Putamen (tissue), 1 donor: ENCODE data around the gene CFAP57.
A peak's percentile ranks its signal among the peaks of the same experiment; 100 is the strongest.
"Not testable (repeated sequence)": the region's sequence is repeated elsewhere in the genome, so short reads cannot be mapped to it uniquely, and the experiment has no call there.

Source experiments
- DNase-seq: peaks from one replicate; pipeline ENCODE4 v3.0.0-alpha.2; 2016; ENCODE audit warnings: low spot score

Gene CFAP57

DNA sequence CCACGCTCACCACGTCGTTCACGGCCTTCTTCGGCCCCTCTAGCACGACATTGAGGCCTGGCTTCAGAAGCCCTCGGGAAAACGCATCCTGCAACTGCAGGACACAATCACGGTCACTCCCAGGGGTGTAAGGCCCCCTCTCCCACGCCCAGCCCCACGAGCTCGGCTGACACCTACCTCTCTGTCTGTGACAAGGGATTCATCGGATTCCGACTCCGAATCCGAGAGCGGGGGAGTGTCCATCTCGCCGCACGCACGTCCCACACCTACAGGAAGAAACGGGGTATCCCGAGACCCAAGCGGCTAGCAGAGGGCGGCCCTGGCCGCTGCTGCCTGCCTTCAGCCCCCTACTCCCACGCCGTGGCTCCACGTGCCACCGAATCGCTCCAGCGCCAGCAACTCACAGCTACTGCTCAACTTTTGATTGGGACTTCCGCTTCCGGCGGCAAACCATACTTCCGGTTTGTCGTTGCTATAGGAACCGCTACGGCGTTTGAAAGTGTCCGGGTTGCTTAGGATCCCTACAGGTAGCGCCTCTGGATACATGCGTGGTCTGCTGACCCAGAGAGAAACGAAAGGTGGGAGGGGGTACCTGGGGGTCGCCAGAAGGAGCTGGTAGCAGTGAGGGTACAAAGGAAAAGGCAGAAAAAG is at the start of gene CFAP57, which contains the start of gene EBNA1BP2:
TSS of gene CFAP57 (plus strand) at position 455 of the 651 bp plus-strand sequence. CDS start 424 bp downstream, outside the sequence.
TSS of gene EBNA1BP2 (minus strand) at position 415 of the 651 bp plus-strand sequence. CDS start at position 243, 172 bp downstream.
- peak; percentile 93 for DNase-seq

- no peak for DNase-seq
These were observed 49.1 kb upstream of the CFAP57 start for GRCh38 chr1:43123031-43123430.

DNA sequence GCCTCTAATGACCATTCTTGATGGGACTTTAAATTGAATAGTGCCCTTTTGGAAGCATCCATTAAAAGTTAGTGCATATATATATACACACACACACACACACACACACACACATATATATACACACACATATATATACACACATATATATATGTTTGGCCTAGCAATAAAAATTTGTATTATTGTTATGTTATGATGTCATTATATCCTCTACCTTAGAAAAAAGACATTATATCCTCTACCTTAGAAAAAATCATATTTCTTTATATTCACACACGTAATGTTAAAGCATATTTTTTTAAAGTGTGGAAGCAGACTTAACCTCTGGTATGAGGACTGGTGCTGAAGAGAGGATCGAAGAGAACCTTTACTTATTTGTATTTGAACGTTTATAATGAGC is 43.3 kb upstream of the CFAP57 start:
- DNase-seq: no peak

DNA sequence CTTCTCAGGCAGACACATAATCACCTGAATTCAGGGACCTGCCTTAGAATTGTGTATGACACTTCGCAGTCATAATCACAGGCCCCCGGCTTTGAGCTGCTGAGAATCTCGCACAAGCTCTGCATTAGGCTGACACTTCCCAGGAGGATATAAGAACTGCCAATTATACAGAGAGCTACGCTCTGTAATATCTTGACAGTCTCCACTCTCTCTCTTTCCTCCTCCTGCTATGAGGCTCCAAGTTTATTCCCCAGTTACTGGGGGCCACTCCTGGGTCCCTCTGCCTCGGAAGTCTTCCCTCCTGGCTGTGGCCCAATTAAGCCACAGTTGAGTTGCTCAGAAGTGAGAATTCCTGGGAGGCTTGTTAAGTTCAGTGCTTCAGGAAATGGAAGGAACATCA is 42.7 kb upstream of the CFAP57 start:
- DNase-seq: no peak

- no peak for DNase-seq
These were observed 38.1 kb upstream of the CFAP57 start for GRCh38 chr1:43134068-43134467.

DNA sequence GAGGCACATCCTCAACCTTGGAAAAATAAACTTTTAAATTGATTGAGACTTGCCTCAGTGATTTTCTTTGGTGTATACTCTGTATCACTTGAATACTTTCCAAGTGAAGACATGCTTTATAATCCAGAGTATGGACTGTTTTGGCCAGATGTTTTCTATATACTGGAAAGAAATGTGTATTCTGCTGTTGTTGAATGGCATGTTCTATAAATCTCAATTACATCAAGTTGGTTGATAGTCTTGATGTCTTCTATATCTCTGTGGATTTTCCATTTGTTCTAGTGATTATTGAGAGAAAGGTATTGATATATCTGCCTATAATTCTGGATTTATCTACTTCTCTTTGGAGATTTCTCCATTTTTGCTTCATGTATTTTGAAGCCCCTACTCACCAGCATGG is 37.5 kb upstream of the CFAP57 start:
- no peak for DNase-seq

DNA sequence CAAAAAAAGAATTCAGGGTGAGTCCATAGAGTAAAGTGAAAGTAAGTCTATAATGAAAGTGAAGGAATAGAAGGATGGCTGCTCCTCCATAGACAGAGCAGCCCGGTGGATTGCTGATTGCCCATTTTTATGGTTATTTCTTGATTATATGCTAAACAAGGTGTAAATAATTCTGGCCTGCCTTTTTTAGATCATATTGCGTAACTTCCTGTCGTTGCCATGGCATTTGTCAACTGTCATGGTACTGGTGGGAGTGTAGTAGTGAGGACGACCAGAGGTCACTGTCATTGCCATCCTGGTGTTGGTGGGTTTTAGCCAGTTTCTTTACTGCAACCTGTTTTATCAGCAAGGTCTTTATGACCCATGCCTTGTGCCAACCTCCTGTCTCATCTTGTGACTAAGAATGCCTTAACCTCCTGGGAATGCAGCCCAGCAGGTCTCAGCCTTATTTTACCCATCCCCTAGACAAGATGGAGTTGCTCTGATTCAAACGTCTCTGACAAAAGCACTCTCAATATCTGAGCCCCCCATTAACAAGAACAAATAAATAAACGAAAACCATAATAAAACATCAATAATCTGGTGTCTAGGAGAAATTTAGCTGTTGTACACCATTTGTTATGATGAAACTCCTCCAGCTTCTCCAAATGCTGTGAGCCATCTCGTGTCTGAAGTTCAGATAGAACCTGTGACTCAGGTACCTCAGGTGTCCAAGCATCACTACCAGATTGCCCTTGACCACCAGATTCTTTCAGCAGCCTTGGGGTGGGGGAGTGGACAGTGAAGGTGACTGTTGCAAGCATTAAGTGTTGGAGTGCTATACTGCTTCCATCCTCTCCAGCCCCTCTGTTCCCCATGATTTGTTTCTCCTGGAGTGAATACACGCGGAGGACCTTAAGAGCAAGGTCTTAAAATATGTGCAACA is 36.0 kb upstream of the CFAP57 start:
- no peak for DNase-seq

DNA sequence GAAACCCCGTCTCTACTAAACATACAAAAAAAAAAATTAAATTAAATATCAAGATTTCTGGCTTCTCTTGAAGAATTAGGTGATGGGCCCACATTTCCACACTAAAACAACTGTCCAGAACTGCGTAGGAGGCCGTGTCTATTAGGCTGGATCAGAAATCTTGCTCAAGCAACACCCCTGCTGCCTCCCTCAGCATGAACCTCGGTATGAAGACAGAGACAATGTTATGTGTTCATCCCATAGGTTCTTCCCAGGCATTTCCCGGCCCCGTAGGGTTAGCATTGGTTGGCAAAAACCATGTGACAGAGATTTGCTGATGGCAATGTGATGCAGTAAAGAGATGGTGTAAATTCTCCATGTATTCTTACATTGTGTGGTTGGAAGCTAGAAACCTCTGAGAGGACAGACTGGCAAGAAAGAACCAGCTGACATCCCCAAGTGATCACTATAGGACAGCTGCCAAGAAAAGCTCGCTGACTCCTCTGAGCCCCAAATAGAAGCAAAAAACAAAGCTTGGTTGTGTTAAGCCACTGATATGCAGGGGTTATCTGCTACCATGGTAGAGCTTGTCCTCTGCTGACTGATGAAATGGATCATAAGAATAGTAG is 34.6 kb upstream of the CFAP57 start:
- DNase-seq: peak; percentile 47

DNA sequence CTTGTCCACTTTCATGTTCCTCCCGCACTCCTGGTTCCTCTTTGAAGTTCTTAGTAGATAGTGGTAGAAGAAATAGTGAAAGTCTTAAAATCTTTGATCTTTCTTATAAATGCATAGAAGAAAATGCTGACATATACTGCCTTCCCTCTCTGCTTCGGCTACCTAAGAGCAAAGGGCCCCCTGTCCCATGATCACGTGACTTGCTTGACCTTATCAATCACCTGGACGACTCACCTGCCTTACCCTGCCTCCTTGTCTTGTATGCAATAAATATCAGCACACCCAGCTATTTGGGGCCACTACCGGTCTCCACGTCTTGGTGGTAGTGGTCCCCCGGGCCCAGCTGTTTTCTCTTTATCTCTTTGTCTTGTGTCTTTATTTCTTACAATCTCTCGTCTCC is 32.8 kb upstream of the CFAP57 start:
- not testable (repeated sequence) for DNase-seq

DNA sequence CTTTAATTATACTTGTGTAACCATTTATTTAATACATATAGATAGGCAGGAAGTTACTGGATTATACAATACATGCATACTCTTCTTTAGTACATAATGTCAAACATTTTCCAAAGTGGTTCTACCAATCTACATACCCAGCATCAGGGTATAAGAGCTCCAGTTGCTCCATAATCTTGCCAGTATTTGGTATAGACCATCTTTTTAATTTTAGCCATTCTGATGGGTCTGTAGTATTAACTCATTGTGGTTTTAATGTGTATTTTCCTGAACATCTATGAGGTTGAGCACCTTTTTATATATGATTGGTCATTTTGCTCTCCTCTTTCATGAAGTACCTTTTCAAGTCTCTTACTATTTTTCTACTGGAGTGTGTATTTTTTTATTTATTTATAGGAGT is 32.1 kb upstream of the CFAP57 start:
- no peak for DNase-seq

DNA sequence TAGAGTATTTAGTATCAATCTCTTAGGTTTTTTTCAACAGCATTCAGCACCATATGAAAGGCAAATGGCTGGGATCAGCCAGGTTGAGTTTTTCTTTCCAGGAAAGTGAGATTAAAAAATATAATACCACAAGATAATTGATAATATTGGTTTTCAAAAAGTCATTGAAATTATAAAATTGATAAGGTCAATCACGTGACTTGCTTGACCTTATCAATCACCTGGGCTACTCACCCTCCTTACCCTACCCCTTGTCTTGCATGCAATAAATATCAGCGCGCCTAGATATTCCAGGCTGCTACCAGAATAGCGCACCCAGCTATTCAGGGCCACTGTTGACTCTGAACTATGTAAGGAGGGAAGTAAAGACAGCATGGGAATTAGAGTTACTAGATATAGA is 31.5 kb upstream of the CFAP57 start:
- DNase-seq: no peak

GRCh38 chr1:43143441-43143888 is 28.7 kb upstream of the CFAP57 start:
- no peak for DNase-seq

GRCh38 chr1:43144237-43144636 is 27.9 kb upstream of the CFAP57 start:
- no peak for DNase-seq

DNA sequence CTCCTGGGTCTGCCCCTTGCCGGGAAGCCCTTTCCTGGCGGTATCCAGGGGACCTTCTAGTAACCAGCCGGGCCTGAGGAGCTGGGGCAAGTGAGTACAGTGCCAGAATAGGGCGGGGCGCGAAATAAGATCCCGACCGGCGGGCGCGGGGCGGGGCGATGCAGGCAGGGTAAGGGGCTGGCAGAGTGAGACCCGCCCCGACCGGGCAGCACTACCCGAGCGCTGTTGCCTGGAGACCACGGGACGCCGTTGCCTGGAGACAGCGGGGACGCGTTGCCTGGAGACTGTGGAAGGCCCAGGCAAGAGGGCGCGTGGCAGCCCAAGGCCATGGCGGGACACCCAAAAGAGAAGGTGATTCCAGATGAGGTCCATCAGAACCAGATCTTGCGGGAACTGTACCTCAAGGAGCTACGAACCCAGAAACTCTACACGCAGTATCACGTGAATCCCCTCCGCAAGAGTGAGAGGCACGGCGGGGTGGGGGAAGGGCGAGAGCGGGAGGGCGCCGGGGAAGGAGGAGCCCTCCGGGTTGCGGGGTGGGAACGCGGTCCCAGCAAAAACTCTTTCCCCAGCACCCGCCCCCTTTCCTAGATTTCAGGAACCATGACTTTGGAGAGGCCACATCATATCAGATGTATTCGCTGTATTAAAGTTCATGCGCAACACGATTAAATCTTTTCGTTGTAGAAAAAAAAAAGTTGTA is 24.4 kb upstream of the CFAP57 start:
- DNase-seq: no peak

GRCh38 chr1:43149889-43150288 is 22.2 kb upstream of the CFAP57 start:
- no peak for DNase-seq

GRCh38 chr1:43152866-43153265 is 19.3 kb upstream of the CFAP57 start:
- no peak for DNase-seq

GRCh38 chr1:43153443-43153842 is 18.7 kb upstream of the CFAP57 start:
- no peak for DNase-seq

- DNase-seq: no peak
These were observed 16.1 kb upstream of the CFAP57 start for GRCh38 chr1:43156026-43156425.

DNA sequence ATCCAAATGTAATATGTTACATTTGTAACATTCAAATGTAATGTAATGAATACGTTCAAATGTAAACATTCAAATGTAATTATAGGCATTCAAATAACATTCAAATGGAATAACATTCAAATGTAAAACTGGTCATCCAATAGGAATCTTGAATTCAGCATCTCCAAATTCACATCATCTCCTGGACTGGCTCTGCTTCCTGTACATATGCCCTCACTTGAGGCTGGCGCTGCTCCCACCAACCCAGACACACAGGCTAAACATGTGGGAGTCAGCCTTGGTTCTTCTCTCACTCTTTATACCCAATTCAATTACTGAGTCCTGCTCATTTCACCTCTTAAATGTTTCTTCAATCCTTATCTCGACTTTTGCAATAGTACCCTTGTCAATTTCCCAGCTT is 7.0 kb upstream of the CFAP57 start:
- no peak for DNase-seq

GRCh38 chr1:43165765-43166164 is 6.4 kb upstream of the CFAP57 start:
- DNase-seq: no peak

GRCh38 chr1:43171312-43171875 is 736 bp upstream of the CFAP57 start:
- no peak for DNase-seq

GRCh38 chr1:43172527-43172972 is 420 bp downstream of the CFAP57 start:
- peak; percentile 90 for DNase-seq
